ENCODE results near the gene LY6G6C. TPM values are rescaled to one million over a fixed set of nuclear protein-coding genes. Genes with fewer than 3 reads are reported as not detected.

The LY6G6C gene
- total RNA-seq, 1 experiment from 2014 or later = not detected

- DNase-seq (ENCODE audit: low spot score) = no peak
Observed at GRCh38 chr6:31706599-31706998, 14.9 kb downstream of the LY6G6C start, which contains the start of gene LY6G6F. Gene LY6G6F (plus strand): TSS chr6:31706866. CDS start chr6:31706907, 41 bp downstream.

GRCh38 chr6:31705931-31706330 is 15.6 kb downstream of the LY6G6C start:
- DNase-seq (ENCODE audit: low spot score) = no peak

DNA sequence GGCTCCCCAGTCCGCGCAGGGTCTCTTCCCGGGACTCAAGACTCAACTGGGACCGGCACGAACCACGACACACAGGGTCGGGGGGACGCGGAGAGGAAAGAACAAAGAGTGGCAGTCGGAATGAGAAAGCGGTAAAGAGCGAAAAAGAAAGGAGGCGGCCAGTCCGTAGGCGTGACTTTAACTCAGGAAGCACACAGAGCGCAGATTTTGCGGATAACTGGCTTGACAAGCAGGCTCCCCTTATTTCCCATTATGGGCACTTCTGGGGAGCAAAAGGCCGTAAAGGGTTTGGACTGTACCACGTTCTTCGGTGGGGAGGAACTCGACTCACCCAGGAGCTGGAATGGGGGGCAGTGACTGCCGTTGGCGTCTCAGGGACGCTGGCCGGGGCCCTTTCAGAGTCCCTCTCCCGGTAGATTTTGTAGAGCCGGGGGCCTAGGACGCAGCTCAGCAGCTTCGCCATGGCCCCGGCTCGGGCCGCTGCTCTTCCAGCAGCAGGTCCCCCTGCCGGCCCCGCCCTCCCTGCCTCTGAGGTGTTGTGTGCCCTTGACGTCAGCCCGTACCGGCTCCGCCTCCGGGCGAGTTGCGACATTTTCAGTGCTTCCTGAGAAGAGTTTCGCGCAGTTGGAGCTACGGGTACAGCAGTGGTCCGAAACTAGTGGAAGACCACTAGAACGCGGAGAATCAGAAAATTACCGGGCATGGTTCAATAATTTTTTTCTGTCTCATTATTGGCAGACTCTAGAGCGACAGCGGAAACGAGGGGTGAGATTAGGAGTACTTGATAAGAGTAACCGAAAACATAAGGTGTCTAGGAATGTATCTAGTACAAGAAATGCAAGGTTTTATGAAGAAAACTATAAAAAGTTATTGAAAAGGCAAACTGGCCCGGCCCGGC is 18.5 kb downstream of the LY6G6C start, which contains the start of gene ABHD16A:
TSS of gene ABHD16A (minus strand) at position 506 of the 898 bp plus-strand sequence. CDS start at position 463, 43 bp downstream.
- DNase-seq (ENCODE audit: low spot score) = peak; percentile 98

GRCh38 chr6:31702405-31702818 is 19.1 kb downstream of the LY6G6C start:
- DNase-seq (ENCODE audit: low spot score) = no peak

- no peak for DNase-seq (ENCODE audit: low spot score)
Observed at GRCh38 chr6:31701666-31702404, 19.7 kb downstream of the LY6G6C start.

DNA sequence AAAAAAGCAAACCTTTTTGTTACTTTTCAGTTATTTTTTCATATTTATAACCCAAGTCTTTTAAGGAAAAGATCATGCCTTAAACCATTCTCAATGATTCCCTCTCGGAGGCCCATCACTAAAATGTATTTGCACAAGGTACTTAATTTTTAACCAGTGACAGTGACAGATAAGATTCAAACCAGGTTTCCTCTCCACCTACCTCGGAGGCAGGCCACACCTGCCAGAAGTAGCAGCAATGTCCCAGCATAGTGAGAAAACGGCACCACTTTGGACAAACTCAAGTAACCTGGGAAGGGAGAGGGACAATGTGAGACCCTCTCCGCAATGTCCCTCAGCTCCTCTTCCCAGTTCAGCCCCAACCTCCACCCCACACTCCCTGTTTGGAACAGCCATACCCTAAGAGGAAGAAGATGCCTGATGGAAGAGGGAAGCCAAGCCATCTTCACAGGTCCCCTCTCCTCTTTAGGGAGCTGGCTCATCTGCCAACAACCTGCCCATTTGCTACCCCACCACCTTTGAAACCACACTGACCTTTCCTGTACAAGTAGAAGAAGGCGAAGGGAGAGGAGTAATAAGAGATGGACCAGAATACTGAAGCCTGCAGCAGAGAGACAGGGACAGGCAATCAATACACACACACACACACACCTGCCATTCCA is 20.7 kb downstream of the LY6G6C start:
- no peak for DNase-seq (ENCODE audit: low spot score)

DNA sequence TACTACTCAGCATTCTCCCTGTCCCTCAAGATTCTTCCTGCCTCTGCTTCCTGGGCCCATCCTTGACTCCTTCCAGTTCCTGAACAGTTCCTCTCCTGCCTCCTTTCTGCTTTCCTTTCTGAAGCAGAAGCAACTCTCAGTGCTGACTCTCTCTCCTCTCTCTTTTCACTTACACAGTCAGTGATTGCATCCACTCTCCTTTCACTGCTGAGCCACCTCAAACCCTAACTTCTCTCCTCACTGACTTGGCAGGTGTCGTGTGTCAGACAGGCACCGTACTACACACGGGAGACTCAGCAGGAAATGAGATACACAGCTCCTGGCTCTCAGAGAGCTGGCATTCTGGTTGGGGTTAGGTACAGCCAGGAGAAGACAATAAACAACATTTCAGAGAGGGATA is 24.0 kb downstream of the LY6G6C start:
- DNase-seq (ENCODE audit: low spot score) = no peak

- no peak for DNase-seq (ENCODE audit: low spot score)
Observed at GRCh38 chr6:31693535-31693934, 28.0 kb downstream of the LY6G6C start.

- no peak for DNase-seq (ENCODE audit: low spot score)
Observed at GRCh38 chr6:31692886-31693285, 28.7 kb downstream of the LY6G6C start.

DNA sequence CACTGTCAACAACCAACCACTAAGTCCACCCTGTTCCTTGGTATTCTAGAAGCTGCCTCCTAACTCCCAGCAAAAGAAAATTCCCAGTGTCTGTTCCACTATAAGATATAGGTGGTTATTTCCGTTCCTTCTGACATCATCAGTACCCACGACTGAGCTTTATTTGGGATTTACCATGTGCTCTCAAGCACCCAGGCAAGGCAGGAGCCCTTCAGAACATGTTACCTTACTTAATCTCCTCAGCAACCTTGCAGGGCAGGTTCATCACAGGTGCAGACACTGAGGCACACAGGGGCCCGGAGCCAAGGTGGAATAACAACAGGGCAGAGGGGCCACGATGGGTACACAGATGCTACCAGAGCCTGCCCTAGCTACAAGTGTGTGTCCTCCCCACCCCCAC is 29.2 kb downstream of the LY6G6C start:
- no peak for DNase-seq (ENCODE audit: low spot score)

DNA sequence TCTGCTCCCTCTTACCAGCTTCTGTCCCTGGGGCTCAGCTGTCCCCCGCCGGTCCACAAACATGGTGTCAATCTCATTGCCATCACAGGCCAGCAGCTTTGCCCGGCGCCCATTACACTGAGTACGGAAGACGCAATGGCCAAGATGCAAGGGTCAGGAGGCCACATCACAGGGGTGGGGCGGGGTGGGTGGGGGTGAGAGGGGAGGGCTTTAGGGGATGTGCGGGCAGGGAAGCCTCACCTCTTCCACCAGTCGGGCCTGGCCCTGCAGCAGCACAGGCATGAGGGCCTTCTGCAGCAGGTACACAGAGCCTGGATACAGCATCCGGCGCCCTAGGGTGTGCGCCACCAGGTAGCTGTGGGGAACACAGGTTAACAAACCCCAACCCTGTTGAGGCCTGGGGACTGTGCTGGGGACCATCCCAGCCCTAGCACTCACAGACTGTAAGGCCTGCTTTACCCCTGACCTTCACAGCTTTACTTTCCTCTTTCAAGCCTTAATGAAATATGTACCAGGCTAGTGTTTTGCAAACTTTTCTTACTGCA is 29.9 kb downstream of the LY6G6C start:
- no peak for DNase-seq (ENCODE audit: low spot score)

- no peak for DNase-seq (ENCODE audit: low spot score)
Observed at GRCh38 chr6:31691078-31691463, 30.5 kb downstream of the LY6G6C start.

DNA sequence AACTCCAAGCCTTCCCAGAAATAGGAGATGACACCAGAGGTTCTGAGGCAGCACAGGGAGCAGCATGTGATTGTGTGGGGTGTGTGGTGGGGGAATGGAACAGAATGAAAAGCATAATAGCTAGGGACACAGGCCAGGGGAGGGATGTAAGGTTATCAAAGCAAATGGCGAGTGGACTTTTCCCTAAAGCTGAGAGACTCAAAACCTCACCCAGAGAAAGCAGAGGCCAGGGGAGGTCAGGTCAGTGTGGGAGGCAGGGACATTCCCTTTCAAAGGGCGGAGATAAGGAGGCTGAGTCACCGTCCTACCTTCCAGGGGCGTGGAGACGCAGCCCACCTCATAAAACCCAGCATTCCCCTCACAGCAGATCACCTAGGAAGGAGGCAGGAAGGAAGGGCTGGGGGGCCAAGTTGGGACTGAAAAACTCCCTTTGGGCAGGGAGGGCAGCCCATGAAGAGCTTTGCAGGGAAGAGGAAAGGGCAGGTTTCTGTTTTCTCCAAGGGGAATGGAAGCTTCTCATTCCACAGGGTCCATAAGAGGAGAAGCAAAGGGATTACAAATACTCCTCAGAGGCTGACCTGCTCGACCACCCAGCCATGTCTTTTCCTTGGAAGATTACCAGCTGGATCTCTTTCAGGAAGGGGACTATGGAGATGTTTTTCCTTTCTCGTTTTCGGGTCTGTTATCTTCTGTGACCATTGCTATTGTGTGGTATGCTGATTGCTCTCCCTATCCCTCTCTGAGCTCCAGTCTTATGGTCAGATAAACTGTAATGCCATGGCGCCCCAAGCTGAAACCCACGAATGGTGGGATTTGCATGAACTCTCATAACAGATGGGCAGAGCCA is 31.1 kb downstream of the LY6G6C start:
- DNase-seq (ENCODE audit: low spot score) = peak; percentile 39

DNA sequence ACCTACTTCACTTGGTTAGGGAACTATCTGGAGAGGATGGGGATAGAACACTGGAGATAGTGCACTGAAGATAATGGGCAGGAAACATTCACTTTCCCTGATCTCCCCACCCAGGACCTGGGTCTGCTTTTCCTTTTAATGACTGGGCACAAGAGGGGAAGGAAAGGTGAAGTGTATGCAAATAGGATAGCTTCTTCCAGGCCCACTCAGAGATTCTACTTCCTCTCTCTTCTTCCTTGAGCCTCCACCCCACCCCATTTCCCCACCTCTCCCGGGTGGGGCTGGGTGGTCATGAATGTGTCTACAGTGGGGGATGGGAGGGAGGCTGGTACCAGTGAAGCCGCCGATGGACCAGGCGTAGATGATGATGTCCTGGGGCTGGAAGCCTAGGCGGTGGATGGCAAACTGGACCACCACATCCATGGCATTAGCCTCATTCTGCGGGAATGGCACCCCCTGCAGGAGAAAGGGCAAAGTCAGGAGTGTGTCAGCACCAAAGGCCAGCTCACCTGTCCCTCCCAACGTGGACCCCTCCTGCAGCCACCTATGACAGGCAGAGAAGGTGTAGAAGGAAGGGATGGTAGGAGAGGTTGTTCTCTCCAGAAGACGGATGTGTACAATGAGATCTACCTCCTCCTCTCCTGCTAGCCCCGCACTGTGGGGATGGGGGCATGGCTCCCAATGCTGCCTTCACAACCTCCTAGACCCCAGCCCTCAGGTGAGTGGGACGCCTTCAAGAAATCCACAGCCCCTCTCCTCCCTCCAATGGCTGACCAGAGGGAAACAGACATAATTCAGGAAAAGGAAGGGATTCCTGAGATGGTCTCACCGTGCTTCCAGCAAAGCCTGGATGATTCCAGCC is 32.1 kb downstream of the LY6G6C start:
- DNase-seq (ENCODE audit: low spot score) = no peak

GRCh38 chr6:31687860-31688693 is 33.5 kb downstream of the LY6G6C start:
- DNase-seq (ENCODE audit: low spot score) = no peak

GRCh38 chr6:31687321-31687720 is 34.2 kb downstream of the LY6G6C start:
- DNase-seq (ENCODE audit: low spot score) = no peak

- DNase-seq (ENCODE audit: low spot score) = no peak
Observed at GRCh38 chr6:31686483-31686882, 35.1 kb downstream of the LY6G6C start.

- no peak for DNase-seq (ENCODE audit: low spot score)
Observed at GRCh38 chr6:31683591-31683990, 38.0 kb downstream of the LY6G6C start.

GRCh38 chr6:31681135-31681671 is 40.3 kb downstream of the LY6G6C start:
- peak; percentile 68 for DNase-seq (ENCODE audit: low spot score)
